Measurements from ENCODE around the gene TAF3.

TAF3 gene

GRCh38 chr10:7944537-7944936, 126.2 kb downstream of the TAF3 start:
- Histone ChIP-seq H3K4me3 (ENCODE audit: low read length) (no peak overlapping the region), H3K27me3 (ENCODE audit: control insufficient read depth, insufficient read depth, low read length) (no peaks in the 10 kb centered on the region), H3K9ac (ENCODE audit: low read length) (no peak overlapping the region), H3K9me3 (ENCODE audit: control insufficient read depth, low read depth, low read length) (no peaks in the 10 kb centered on the region), H3K27ac (ENCODE audit: low read length) (no peak overlapping the region), H3K4me1 (ENCODE audit: control insufficient read depth, low read depth, low read length) (peaks cover 10% of the 10 kb centered on the region), H3K36me3 (ENCODE audit: control insufficient read depth, low read depth, low read length) (no peaks in the 10 kb centered on the region)

GRCh38 chr10:7945034-7945433, 126.7 kb downstream of the TAF3 start:
- Histone ChIP-seq H3K9me3 (ENCODE audit: control insufficient read depth, low read depth, low read length) (no peaks in the 10 kb centered on the region), H3K4me3 (ENCODE audit: low read length) (no peak overlapping the region), H3K27me3 (ENCODE audit: control insufficient read depth, insufficient read depth, low read length) (no peaks in the 10 kb centered on the region), H3K4me1 (ENCODE audit: control insufficient read depth, low read depth, low read length) (peaks cover 10% of the 10 kb centered on the region), H3K27ac (ENCODE audit: low read length) (no peak overlapping the region), H3K9ac (ENCODE audit: low read length) (no peak overlapping the region), H3K36me3 (ENCODE audit: control insufficient read depth, low read depth, low read length) (no peaks in the 10 kb centered on the region)

- H3K9ac ChIP-seq (ENCODE audit: low read length) = no peak overlapping the region
- H3K36me3 ChIP-seq (ENCODE audit: control insufficient read depth, low read depth, low read length) = no peaks in the 10 kb centered on the region
- H3K4me1 ChIP-seq (ENCODE audit: control insufficient read depth, low read depth, low read length) = peaks cover 10% of the 10 kb centered on the region
- no peaks in the 10 kb centered on the region for H3K27me3 ChIP-seq (ENCODE audit: control insufficient read depth, insufficient read depth, low read length)
- H3K4me3 ChIP-seq (ENCODE audit: low read length) = no peak overlapping the region
- no peak overlapping the region for H3K27ac ChIP-seq (ENCODE audit: low read length)
- H3K9me3 ChIP-seq (ENCODE audit: control insufficient read depth, low read depth, low read length) = no peaks in the 10 kb centered on the region
Measured at GRCh38 chr10:7945469-7946187, 127.3 kb downstream of the TAF3 start.

- H3K9ac ChIP-seq (ENCODE audit: low read length) = no peak overlapping the region
- H3K4me1 ChIP-seq (ENCODE audit: control insufficient read depth, low read depth, low read length) = peaks cover 7% of the 10 kb centered on the region
- H3K9me3 ChIP-seq (ENCODE audit: control insufficient read depth, low read depth, low read length) = no peaks in the 10 kb centered on the region
- H3K27ac ChIP-seq (ENCODE audit: low read length) = no peak overlapping the region
- H3K27me3 ChIP-seq (ENCODE audit: control insufficient read depth, insufficient read depth, low read length) = no peaks in the 10 kb centered on the region
- no peak overlapping the region for H3K4me3 ChIP-seq (ENCODE audit: low read length)
- H3K36me3 ChIP-seq (ENCODE audit: control insufficient read depth, low read depth, low read length) = no peaks in the 10 kb centered on the region
Measured at GRCh38 chr10:7948371-7949000, 130.2 kb downstream of the TAF3 start.

- Histone ChIP-seq H3K4me3 (ENCODE audit: low read length) (no peak overlapping the region), H3K27me3 (ENCODE audit: control insufficient read depth, insufficient read depth, low read length) (no peaks in the 10 kb centered on the region), H3K9ac (ENCODE audit: low read length) (no peak overlapping the region), H3K9me3 (ENCODE audit: control insufficient read depth, low read depth, low read length) (no peaks in the 10 kb centered on the region), H3K27ac (ENCODE audit: low read length) (no peak overlapping the region), H3K4me1 (ENCODE audit: control insufficient read depth, low read depth, low read length) (no peaks in the 10 kb centered on the region), H3K36me3 (ENCODE audit: control insufficient read depth, low read depth, low read length) (no peaks in the 10 kb centered on the region)
Measured at GRCh38 chr10:7950981-7951847, 132.9 kb downstream of the TAF3 start.

- H3K27ac ChIP-seq (ENCODE audit: low read length) = no peak overlapping the region
- H3K36me3 ChIP-seq (ENCODE audit: control insufficient read depth, low read depth, low read length) = no peaks in the 10 kb centered on the region
- H3K4me1 ChIP-seq (ENCODE audit: control insufficient read depth, low read depth, low read length) = no peaks in the 10 kb centered on the region
- H3K27me3 ChIP-seq (ENCODE audit: control insufficient read depth, insufficient read depth, low read length) = no peaks in the 10 kb centered on the region
- H3K4me3 ChIP-seq (ENCODE audit: low read length) = no peak overlapping the region
- H3K9ac ChIP-seq (ENCODE audit: low read length) = no peak overlapping the region
- no peaks in the 10 kb centered on the region for H3K9me3 ChIP-seq (ENCODE audit: control insufficient read depth, low read depth, low read length)
Measured at GRCh38 chr10:7952266-7952665, 134.0 kb downstream of the TAF3 start.

DNA sequence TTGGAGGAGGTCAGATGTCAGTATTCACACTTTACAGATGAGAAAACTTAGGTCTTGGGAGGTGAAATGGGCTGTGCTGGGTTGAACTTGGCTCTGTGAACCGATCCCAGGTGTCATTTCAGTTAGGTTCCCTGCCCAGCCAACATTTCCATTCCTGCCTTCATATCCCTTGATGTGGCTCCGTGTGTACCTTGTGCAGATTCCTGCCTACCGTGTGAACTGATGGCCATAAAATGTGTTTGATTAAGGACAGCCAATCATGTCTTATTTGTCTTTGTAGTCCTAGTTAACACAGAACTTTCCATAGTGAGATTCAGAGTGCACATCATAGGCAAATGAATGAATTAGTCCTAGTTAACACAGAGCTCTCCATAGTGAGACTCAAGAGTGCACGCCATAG, 135.1 kb downstream of the TAF3 start:
- H3K4me3 ChIP-seq (ENCODE audit: low read length) = no peak overlapping the region
- H3K36me3 ChIP-seq (ENCODE audit: control insufficient read depth, low read depth, low read length) = no peaks in the 10 kb centered on the region
- no peaks in the 10 kb centered on the region for H3K9me3 ChIP-seq (ENCODE audit: control insufficient read depth, low read depth, low read length)
- no peak overlapping the region for H3K9ac ChIP-seq (ENCODE audit: low read length)
- H3K4me1 ChIP-seq (ENCODE audit: control insufficient read depth, low read depth, low read length) = no peaks in the 10 kb centered on the region
- no peak overlapping the region for H3K27ac ChIP-seq (ENCODE audit: low read length)
- no peaks in the 10 kb centered on the region for H3K27me3 ChIP-seq (ENCODE audit: control insufficient read depth, insufficient read depth, low read length)

- no peaks in the 10 kb centered on the region for H3K4me1 ChIP-seq (ENCODE audit: control insufficient read depth, low read depth, low read length)
- no peak overlapping the region for H3K4me3 ChIP-seq (ENCODE audit: low read length)
- H3K9ac ChIP-seq (ENCODE audit: low read length) = no peak overlapping the region
- no peaks in the 10 kb centered on the region for H3K27me3 ChIP-seq (ENCODE audit: control insufficient read depth, insufficient read depth, low read length)
- no peaks in the 10 kb centered on the region for H3K36me3 ChIP-seq (ENCODE audit: control insufficient read depth, low read depth, low read length)
- no peaks in the 10 kb centered on the region for H3K9me3 ChIP-seq (ENCODE audit: control insufficient read depth, low read depth, low read length)
- no peak overlapping the region for H3K27ac ChIP-seq (ENCODE audit: low read length)
Measured at GRCh38 chr10:7955446-7955845, 137.1 kb downstream of the TAF3 start.

GRCh38 chr10:7956508-7956907, 138.2 kb downstream of the TAF3 start:
- no peak overlapping the region for H3K27ac ChIP-seq (ENCODE audit: low read length)
- H3K9ac ChIP-seq (ENCODE audit: low read length) = no peak overlapping the region
- H3K27me3 ChIP-seq (ENCODE audit: control insufficient read depth, insufficient read depth, low read length) = no peaks in the 10 kb centered on the region
- H3K9me3 ChIP-seq (ENCODE audit: control insufficient read depth, low read depth, low read length) = no peaks in the 10 kb centered on the region
- no peaks in the 10 kb centered on the region for H3K36me3 ChIP-seq (ENCODE audit: control insufficient read depth, low read depth, low read length)
- no peak overlapping the region for H3K4me3 ChIP-seq (ENCODE audit: low read length)
- no peaks in the 10 kb centered on the region for H3K4me1 ChIP-seq (ENCODE audit: control insufficient read depth, low read depth, low read length)

DNA sequence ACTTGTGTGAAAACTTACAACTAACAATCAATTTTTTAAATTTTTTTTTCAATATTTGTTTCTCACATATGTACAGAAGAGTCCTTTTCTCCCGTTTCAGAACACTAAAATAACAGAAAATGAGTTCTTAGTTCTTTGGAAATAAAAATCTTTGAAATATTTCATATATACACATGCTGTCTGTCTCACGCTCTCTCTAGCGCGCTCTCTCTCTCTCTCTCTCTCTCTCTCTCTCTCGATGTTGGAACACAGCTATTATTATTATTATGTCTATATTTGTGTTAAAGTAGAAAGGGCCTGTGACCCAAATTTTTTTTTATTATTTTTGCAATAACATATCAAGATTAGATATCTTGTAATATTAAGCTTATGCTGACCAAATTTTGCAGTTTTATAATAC, 139.3 kb downstream of the TAF3 start:
- H3K27me3 ChIP-seq (ENCODE audit: control insufficient read depth, insufficient read depth, low read length) = no peaks in the 10 kb centered on the region

GRCh38 chr10:7958442-7958841, 140.1 kb downstream of the TAF3 start:
- Histone ChIP-seq H3K4me3 (ENCODE audit: low read length) (no peak overlapping the region), H3K9ac (ENCODE audit: low read length) (no peak overlapping the region), H3K9me3 (ENCODE audit: control insufficient read depth, low read depth, low read length) (no peaks in the 10 kb centered on the region), H3K4me1 (ENCODE audit: control insufficient read depth, low read depth, low read length) (no peaks in the 10 kb centered on the region), H3K27me3 (ENCODE audit: control insufficient read depth, insufficient read depth, low read length) (no peaks in the 10 kb centered on the region), H3K27ac (ENCODE audit: low read length) (no peak overlapping the region), H3K36me3 (ENCODE audit: control insufficient read depth, low read depth, low read length) (no peaks in the 10 kb centered on the region)

More for the DNA sequence above, 139.3 kb downstream of the TAF3 start:
- no peaks in the 10 kb centered on the region for H3K9me3 ChIP-seq (ENCODE audit: control insufficient read depth, low read depth, low read length)
- H3K36me3 ChIP-seq (ENCODE audit: control insufficient read depth, low read depth, low read length) = no peaks in the 10 kb centered on the region
- no peaks in the 10 kb centered on the region for H3K4me1 ChIP-seq (ENCODE audit: control insufficient read depth, low read depth, low read length)
- H3K9ac ChIP-seq (ENCODE audit: low read length) = no peak overlapping the region
- H3K27ac ChIP-seq (ENCODE audit: low read length) = no peak overlapping the region
- H3K4me3 ChIP-seq (ENCODE audit: low read length) = no peak overlapping the region
